Loucy (cell line): ENCODE data around the gene ATG16L2.
A peak's percentile ranks its signal among the peaks of the same experiment; 100 is the strongest.

Experiments used
- H2AFZ ChIP-seq: fragments of 200-600 bp; sonication (generic); 2 replicates; pipeline ENCODE4 v1.6.0; 2016; ENCODE audit warnings: antibody characterized with exemption, mild to moderate bottlenecking, low read length, moderate library complexity
- H3F3A ChIP-seq: fragments of 200-600 bp; 2 replicates; pipeline ENCODE4 v1.6.0; 2016; ENCODE audit warnings: antibody characterized with exemption, low read depth, mild to moderate bottlenecking
- H3K27me3 ChIP-seq: fragments of 200-600 bp; sonication (generic); 2 replicates; pipeline ENCODE4 v1.6.1; 2014; ENCODE audit warnings: low read length, mild to moderate bottlenecking; ENCODE audit not compliant: insufficient read depth, poor library complexity, severe bottlenecking
- H3K36me3 ChIP-seq: fragments of 200-600 bp; sonication (generic); 2 replicates; pipeline ENCODE4 v1.6.1; 2016; ENCODE audit warnings: low read length; ENCODE audit not compliant: insufficient read depth
- H3K4me1 ChIP-seq: fragments of 200-600 bp; sonication (generic); 2 replicates; pipeline ENCODE4 v1.5.1; 2014; ENCODE audit warnings: low read length, mild to moderate bottlenecking; ENCODE audit not compliant: insufficient read depth, poor library complexity, severe bottlenecking
- H3K4me2 ChIP-seq: fragments of 200-600 bp; sonication (generic); 2 replicates; pipeline ENCODE4 v1.6.0; 2014; ENCODE audit warnings: antibody characterized with exemption, low read length, low read depth, mild to moderate bottlenecking; ENCODE audit not compliant: poor library complexity, severe bottlenecking
- H3K4me3 ChIP-seq: fragments of 200-600 bp; sonication (generic); 2 replicates; pipeline ENCODE4 v1.5.1; 2014; ENCODE audit warnings: low read length, mild to moderate bottlenecking, mixed read lengths; ENCODE audit not compliant: poor library complexity, severe bottlenecking
- H3K79me2 ChIP-seq: fragments of 200-600 bp; sonication (generic); 2 replicates; pipeline ENCODE4 v1.6.1; 2014; ENCODE audit warnings: low read length; ENCODE audit not compliant: insufficient read depth
- H3K9ac ChIP-seq: fragments of 200-600 bp; sonication (generic); 2 replicates; pipeline ENCODE4 v1.6.0; 2014; ENCODE audit warnings: mild to moderate bottlenecking, low read depth, low read length, moderate library complexity; ENCODE audit not compliant: poor library complexity, severe bottlenecking
- H3K9me2 ChIP-seq: fragments of 200-600 bp; sonication (generic); replicated peaks from 2 replicates; pipeline ENCODE4 v1.6.1; 2016; ENCODE audit warnings: low read depth, low read length, mixed read lengths
- H3K9me3 ChIP-seq: fragments of 200-600 bp; sonication (generic); 2 replicates; pipeline ENCODE4 v1.6.1; 2014; ENCODE audit warnings: mild to moderate bottlenecking, antibody characterized with exemption, low read length, low read depth; ENCODE audit not compliant: insufficient read depth
- H4K20me1 ChIP-seq: fragments of 200-600 bp; sonication (generic); 2 replicates; pipeline ENCODE4 v1.6.0; 2014; ENCODE audit warnings: antibody characterized with exemption, low read length, mild to moderate bottlenecking; ENCODE audit not compliant: insufficient read depth, poor library complexity, severe bottlenecking
- EZH2phosphoT487 ChIP-seq: fragments of 200-600 bp; IDR thresholded peaks from 2 replicates; pipeline ENCODE4 v1.6.1; 2018; ENCODE audit warnings: antibody characterized with exemption, mild to moderate bottlenecking, moderate library complexity, borderline replicate concordance
- TF ChIP-seq, protein P1 (sequence below): fragments of 200-600 bp; sonication (generic); conservative IDR thresholded peaks from 2 replicates; pipeline ENCODE4 v1.5.1; 2014; ENCODE audit warnings: mild to moderate bottlenecking, antibody characterized with exemption, low read length

Gene ATG16L2, protein sequence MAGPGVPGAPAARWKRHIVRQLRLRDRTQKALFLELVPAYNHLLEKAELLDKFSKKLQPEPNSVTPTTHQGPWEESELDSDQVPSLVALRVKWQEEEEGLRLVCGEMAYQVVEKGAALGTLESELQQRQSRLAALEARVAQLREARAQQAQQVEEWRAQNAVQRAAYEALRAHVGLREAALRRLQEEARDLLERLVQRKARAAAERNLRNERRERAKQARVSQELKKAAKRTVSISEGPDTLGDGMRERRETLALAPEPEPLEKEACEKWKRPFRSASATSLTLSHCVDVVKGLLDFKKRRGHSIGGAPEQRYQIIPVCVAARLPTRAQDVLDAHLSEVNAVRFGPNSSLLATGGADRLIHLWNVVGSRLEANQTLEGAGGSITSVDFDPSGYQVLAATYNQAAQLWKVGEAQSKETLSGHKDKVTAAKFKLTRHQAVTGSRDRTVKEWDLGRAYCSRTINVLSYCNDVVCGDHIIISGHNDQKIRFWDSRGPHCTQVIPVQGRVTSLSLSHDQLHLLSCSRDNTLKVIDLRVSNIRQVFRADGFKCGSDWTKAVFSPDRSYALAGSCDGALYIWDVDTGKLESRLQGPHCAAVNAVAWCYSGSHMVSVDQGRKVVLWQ

DNA sequence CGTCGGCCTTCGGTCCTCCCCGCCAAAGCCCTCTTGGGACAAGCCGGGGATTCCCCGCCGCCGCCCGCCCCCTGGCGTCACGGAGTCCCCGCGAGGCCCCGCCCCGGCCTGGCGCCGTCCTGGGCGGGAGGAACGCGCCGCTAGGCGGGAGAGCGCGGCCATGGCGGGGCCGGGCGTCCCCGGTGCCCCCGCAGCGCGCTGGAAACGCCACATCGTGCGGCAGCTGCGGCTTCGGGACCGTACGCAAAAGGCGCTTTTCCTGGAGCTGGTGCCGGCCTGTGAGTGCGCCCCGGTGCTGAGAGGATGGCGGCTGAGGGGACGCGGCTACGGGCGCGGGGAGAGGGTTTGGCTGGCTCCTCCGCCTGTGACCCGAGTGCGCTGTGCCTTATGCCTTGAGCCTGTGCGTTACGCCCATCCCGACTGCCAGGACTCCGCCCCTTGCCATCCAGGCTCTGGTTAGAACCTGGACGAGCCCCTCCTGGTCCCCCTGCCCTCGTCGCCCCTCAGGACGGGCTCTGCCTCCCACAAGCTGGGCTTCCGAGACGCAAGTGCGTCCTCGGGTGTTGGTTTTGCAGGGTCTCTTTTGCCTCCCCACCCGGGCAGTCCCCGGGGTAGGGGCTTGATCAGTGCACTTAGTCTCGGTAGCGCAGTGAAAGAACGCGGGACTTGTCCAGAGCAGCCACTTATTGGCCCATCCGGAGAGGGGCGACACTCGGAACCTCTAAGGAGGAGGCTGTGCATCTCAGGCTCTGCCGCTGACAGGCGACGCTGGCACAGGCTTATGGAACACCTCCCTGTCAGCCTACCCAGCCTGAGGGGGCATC, at the start of gene ATG16L2:
Gene ATG16L2, plus strand, starts transcription at position 126 of the 824 bp plus-strand sequence. Its CDS starts 35 bp downstream, at position 161.
- H3K4me3 ChIP-seq, result peak within 1 kb of the TSS; percentile 96
- peaks cover 76% of the 10 kb centered on the region for H3K79me2 ChIP-seq
- no peak for TF ChIP-seq EZH2phosphoT487
- TF ChIP-seq, protein P1, sequence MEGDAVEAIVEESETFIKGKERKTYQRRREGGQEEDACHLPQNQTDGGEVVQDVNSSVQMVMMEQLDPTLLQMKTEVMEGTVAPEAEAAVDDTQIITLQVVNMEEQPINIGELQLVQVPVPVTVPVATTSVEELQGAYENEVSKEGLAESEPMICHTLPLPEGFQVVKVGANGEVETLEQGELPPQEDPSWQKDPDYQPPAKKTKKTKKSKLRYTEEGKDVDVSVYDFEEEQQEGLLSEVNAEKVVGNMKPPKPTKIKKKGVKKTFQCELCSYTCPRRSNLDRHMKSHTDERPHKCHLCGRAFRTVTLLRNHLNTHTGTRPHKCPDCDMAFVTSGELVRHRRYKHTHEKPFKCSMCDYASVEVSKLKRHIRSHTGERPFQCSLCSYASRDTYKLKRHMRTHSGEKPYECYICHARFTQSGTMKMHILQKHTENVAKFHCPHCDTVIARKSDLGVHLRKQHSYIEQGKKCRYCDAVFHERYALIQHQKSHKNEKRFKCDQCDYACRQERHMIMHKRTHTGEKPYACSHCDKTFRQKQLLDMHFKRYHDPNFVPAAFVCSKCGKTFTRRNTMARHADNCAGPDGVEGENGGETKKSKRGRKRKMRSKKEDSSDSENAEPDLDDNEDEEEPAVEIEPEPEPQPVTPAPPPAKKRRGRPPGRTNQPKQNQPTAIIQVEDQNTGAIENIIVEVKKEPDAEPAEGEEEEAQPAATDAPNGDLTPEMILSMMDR, result no peak; the same call in 1 of the 2 replicates
- peak within 1 kb of the TSS; percentile 82 for H3K4me2 ChIP-seq
- H3K4me1 ChIP-seq, result peaks cover 33% of the 10 kb centered on the region
- H3F3A ChIP-seq, result no peaks in the 10 kb centered on the region
- H2AFZ ChIP-seq, result peak within 1 kb of the TSS; percentile 79
- H3K36me3 ChIP-seq, result peaks cover 16% of the 10 kb centered on the region; the same call in 1 of the 2 replicates
- H3K9ac ChIP-seq, result peak within 1 kb of the TSS; percentile 94
- no peaks in the 10 kb centered on the region for H3K9me3 ChIP-seq
- peaks cover 11% of the 10 kb centered on the region for H4K20me1 ChIP-seq
- H3K9me2 ChIP-seq, result no peaks in the 10 kb centered on the region
- no peaks in the 10 kb centered on the region for H3K27me3 ChIP-seq

DNA sequence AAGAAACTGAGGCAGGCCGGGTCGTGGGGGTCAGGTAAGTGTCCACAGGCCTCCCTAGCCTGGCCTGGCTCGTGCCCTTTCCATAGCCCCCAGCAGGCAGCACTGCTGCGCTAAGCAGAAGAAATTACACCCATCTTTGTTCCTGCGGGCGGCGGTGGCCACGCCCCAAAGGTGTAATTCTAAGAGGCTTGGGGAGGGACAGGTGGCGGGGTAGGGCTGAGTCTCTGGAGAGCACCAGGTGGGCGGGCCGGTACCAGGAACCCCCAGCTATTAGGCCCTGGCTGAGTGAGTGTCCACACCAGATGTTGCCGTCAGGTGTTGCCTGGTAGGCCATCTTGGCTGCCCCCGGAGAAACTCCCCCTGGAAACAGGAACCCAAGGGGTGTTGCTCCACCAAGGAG, 49.7 kb upstream of the ATG16L2 start:
- no peaks in the 10 kb centered on the region for H3K9me2 ChIP-seq
- no peaks in the 10 kb centered on the region for H4K20me1 ChIP-seq
- TF ChIP-seq, protein P1, result no peak
- H3K9ac ChIP-seq, result no peak overlapping the region
- no peaks in the 10 kb centered on the region for H3K4me1 ChIP-seq
- H3K79me2 ChIP-seq, result no peaks in the 10 kb centered on the region
- no peak overlapping the region for H3K4me3 ChIP-seq
- H2AFZ ChIP-seq, result no peak overlapping the region
- H3F3A ChIP-seq, result no peaks in the 10 kb centered on the region
- no peaks in the 10 kb centered on the region for H3K9me3 ChIP-seq
- no peak overlapping the region for H3K4me2 ChIP-seq
- H3K36me3 ChIP-seq, result no peaks in the 10 kb centered on the region
- H3K27me3 ChIP-seq, result no peaks in the 10 kb centered on the region

DNA sequence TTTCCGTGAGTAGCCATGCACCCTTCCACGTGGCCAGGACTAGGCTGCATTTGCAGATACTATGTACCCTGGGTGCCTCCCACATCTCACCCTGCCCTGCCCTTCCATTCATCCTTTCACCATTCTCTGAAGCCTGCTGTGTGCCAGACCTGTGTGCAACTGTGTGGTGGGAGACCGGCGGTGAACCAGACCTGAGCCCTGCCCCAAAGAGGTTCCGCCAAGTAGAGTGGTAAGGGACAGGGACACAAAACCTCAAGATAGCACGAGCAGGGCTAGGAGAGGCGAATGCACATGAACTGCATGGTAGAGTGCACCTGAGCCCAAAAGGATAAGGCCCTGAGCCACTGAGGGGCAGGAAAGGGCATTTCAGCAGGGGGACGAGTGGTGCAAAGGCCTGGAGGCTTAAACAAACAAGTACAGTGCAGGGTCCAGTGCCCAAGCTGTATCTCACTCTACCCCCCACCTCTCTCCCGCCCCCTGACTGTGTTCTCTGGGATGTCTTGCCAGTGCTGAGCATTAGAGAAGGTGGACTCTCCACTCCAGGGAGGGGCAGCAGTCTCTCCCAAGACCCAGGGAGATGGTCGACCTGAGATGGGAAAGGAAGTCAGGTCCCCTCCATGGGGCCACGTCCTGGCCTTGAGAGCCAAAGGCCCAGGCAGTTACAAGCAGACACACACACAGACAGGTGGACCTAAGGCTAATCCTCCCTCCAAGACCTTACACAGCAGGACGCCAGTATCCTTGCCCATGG, 47.9 kb upstream of the ATG16L2 start:
- H3K4me2 ChIP-seq, result no peak overlapping the region
- TF ChIP-seq, protein P1, result no peak
- TF ChIP-seq EZH2phosphoT487, result no peak
- H3K9me2 ChIP-seq, result no peaks in the 10 kb centered on the region
- no peaks in the 10 kb centered on the region for H3K79me2 ChIP-seq
- no peaks in the 10 kb centered on the region for H3K9me3 ChIP-seq
- no peak overlapping the region for H3K4me3 ChIP-seq
- H2AFZ ChIP-seq, result no peak overlapping the region
- H3K27me3 ChIP-seq, result no peaks in the 10 kb centered on the region
- H3K4me1 ChIP-seq, result no peaks in the 10 kb centered on the region
- H4K20me1 ChIP-seq, result no peaks in the 10 kb centered on the region
- H3F3A ChIP-seq, result no peaks in the 10 kb centered on the region
- no peaks in the 10 kb centered on the region for H3K36me3 ChIP-seq
- no peak overlapping the region for H3K9ac ChIP-seq
